Epithelial cell of esophagus (primary cell): ENCODE results near the gene RUNX1.

ENCODE experiments used
- DNase-seq: peaks from one replicate; pipeline ENCODE4 v3.0.0; 2010; ENCODE audit warnings: low read depth
- H3K4me3 ChIP-seq: 2 replicates; pipeline ENCODE4 v1.5.1; 2011; ENCODE audit warnings: mild to moderate bottlenecking, low read length, control low read depth
- TF ChIP-seq, protein P1 (sequence below): IDR thresholded peaks from 2 replicates; pipeline ENCODE4 v1.5.1; 2011; ENCODE audit warnings: low read depth, mild to moderate bottlenecking, low read length, control low read depth, inconsistent platforms; ENCODE audit not compliant: insufficient read depth; ENCODE audit errors: missing control alignments

The RUNX1 gene

DNA sequence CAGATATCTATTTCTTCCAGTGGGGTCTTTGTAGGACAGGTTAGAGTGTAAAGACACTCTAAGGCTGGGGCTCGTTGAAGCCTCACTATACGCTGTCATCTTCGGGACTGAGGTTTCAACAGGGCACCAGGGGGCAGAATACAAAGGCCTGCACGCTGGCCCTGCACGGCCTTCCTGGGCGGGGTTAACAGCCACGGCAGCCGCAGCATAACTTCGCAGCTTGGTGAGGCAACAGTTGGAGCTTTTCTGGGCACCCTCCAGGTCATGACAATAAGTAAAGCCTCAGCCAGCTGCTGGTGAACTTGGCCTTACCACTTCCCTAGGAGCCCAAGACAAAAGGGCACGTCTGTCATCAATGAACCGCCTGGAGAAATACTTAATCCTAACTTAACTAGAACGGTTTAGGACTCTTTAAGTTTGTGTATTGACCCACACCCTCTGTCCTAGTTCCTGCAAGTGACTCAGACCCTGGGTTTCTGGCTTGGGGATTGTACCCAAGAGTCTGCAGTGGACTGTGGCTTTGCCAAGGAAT, 2.3 kb upstream of the RUNX1 start:
- H3K4me3 ChIP-seq, result no peak overlapping the region
- TF ChIP-seq, protein P1, sequence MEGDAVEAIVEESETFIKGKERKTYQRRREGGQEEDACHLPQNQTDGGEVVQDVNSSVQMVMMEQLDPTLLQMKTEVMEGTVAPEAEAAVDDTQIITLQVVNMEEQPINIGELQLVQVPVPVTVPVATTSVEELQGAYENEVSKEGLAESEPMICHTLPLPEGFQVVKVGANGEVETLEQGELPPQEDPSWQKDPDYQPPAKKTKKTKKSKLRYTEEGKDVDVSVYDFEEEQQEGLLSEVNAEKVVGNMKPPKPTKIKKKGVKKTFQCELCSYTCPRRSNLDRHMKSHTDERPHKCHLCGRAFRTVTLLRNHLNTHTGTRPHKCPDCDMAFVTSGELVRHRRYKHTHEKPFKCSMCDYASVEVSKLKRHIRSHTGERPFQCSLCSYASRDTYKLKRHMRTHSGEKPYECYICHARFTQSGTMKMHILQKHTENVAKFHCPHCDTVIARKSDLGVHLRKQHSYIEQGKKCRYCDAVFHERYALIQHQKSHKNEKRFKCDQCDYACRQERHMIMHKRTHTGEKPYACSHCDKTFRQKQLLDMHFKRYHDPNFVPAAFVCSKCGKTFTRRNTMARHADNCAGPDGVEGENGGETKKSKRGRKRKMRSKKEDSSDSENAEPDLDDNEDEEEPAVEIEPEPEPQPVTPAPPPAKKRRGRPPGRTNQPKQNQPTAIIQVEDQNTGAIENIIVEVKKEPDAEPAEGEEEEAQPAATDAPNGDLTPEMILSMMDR, result peak; percentile 39
- DNase-seq, result peak; percentile 83

DNA sequence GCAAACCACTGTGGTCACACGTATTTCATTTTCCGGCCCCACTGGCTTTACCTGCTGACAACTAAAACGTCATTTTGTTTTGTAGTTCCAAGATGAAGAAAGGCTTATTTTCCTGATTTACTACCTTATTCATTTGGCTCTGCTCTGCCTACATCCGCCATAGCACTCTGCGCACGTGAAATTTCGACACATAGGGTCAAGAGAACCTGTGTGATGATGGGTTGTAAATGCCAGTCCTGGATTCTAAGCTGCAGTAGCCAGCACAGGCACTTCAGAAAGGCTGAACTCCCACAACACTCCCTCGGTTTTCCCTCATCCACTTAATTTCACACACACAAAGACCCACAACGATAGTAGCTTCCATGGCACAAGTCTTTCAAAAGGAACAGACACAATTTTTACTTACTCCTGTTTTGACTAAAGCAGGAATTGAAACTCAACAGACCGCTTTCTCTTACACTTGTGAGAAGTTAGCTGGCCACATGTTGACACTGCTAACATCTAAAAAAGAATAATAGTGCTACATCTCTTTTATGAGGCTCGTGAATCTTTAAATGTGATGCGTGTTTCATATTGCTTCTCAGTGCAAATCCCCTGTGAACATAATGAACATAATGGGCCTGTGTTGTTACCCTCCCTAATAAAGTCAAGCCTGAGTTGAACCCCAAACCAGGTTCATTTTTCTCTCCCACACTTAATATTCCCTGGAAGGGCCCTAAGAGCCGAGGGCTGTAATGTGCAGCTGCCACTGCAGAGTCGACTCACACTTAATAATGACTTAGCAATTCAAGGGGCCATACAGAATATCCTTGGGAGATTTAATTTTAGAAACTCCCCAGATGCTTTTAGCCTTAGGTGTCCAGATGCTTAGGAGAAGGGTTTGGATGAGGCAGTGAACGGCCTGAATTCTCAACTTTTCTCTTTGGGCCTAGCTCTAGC, 1.5 kb upstream of the RUNX1 start:
- TF ChIP-seq, protein P1, result no peak
- H3K4me3 ChIP-seq, result no peak overlapping the region
- no peak for DNase-seq

DNA sequence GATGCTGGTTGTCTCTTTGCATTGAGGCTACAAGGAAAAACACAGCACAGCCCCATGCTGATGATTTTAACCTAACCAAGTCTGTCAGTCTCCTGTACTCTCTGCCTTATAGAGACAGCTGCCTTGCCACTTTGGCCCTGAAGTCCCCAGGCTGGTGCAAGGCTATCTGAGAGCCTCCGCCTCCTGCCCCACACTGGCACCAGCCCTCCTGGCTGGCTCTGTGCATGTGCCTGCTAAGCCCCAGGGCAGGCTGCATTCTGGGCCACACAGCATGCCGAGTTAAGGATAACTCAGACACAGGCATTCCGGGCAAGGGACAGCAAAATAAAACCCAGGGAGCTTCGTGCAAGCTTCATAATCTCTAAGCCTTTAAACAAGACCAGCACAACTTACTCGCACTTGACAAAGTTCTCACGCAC, 910 bp downstream of the RUNX1 start:
- DNase-seq, result peak; percentile 16
- TF ChIP-seq, protein P1, result no peak
- no peak overlapping the region for H3K4me3 ChIP-seq

DNA sequence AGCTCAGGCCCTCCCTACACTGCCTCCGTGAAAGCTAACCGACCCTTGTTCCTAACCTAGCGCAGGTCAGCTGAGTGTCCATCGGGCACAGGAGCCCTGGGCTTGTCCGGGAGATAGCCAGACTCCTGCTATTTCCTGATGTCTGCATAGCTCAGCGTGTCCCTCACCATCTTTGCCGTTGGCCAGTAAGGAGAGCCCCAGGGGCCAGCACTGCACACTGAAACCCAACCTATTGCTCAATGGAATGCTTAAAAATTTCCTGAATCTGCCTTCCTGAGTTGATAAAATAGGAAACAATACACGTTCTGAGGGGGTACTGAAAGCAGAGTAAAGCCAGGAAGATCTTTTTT, 2.2 kb downstream of the RUNX1 start:
- no peak overlapping the region for H3K4me3 ChIP-seq
- DNase-seq, result no peak
- TF ChIP-seq, protein P1, result no peak

DNA sequence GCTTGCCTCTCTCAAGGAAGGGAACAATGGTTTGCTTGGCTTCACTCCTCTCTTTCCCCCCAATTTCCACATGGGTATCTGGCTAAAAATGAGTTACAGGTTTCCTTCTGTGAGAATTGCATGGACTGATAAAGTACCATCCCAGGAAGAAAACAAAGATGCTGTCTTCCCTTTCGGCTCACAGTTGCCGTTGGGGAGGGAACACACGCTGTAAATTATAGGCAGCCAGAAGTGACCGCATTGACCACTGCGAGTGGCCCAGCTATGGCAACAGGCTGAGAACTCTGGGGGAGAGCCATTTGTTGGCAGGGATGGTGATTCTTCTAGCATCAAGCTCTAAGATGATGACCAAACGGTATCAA, 2.9 kb downstream of the RUNX1 start:
- no peak for DNase-seq
- H3K4me3 ChIP-seq, result no peak overlapping the region
- TF ChIP-seq, protein P1, result no peak

DNA sequence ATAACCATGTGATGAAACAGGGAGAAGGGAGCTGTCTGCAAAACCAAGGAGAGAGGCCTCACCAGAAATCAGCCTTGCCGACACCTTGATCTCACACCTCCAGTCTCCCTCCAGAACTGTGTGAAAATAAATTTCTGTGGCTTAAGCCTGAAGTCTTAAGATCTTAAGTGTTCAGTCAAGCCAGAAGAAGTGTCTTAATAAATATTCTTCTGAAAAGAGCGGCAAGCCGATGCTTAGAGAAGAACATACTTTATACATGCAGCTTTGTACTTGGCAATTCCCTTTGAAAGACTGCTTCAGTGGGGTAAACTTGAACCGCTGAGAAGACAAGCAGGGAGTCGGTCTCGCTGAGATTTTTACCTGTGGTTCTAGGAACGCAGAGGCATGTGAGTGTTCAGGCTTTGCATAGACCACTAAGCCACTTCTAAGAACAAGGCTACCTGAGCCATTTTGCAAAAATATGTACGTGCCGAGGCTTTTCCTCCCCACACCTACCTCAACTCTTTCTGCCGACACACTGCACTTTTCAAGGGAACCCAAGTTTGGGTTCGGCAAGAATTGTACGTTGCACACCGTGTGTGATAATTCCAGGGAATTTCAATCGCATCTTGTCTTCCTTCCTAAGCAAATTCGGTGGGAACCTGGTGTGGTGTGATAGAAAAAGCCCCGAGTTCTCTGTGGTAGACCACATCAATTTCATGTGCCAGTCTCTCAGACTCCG, 3.4 kb downstream of the RUNX1 start:
- TF ChIP-seq, protein P1, result no peak
- no peak for DNase-seq
- no peak overlapping the region for H3K4me3 ChIP-seq
